NCI-H1048 (cell line): ENCODE data around the gene PDIA5.

Experiments
- DNase-seq: peaks from one replicate; lab custom pipeline; 2025; lab: John Stamatoyannopoulos, UW

PDIA5 gene

DNA sequence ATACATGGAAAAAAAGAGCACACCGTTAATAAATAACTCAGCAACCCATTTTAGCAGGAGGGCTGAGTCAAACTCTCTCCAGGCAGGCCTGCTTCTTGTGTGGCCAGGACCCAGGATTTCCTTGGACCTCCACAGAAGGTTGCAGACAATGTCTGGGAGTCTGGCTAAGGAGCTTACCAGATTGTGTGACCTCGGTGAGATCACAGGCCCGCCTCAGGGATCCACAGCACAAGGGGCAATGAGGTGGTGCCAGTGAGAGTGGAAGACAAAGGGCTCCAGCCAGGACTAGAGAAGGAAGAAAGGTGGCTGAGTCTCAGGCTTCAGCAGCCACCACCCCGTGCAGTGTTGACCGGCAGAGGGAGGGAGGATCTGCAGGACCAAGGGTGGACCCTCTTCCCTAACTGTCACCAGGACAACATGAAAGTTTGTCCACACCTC, 102.7 kb downstream of the PDIA5 start:
- DNase-seq = no peak

DNA sequence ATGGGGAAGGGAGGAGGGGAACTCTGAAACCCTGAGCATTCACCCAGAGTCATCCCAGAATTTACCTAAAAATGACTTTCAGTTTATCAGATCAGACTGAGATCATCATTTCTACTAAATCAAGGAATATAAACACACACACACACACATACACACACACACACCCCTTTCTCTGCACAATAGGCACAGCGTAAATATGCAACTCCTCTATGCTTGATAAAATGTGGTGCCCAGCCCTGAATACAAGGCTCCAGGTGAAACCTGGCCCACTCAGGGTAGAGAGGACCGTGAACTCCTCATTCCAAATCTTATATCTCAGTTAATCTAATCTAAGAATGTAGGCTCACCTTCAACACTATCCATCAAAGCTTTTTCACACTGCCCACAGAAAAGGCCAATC, 103.1 kb downstream of the PDIA5 start:
- DNase-seq = no peak

DNA sequence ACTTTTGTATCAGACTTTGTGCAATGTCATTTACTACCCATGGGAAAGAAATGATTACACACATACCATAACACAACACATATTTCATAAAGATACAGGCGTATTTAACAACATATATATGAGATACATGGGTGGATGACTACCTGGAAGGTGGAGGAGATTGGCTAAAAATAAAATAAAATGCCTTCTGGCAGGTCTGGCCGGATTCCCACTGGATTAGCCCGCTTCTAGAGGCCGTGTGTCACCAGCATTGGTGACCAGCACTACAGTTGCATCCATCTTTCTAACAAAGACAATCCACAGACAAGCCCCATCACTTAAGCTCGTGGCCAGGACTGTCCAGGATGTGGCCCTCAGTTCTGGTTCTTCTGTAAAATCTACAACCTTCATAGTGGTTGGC, 114.0 kb downstream of the PDIA5 start:
- DNase-seq = no peak

DNA sequence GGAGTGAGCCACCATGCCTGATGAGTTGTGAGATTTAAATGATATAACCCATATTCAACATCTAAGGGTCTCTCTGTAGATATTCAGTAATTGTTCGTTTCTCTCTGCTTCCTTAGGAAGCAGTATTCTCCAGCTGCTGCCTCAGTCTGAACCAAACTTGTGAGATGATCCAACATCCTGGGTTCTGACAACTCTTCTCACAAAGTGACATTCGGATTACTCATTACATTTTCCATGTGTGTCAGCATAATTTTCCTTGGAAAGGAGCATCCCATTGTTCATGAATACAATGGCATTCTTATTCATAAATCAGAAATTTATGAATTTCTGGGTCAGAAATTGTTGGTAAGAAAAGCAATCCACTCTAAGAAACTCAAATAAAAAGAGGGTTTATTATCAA, 119.9 kb downstream of the PDIA5 start:
- DNase-seq = no peak

DNA sequence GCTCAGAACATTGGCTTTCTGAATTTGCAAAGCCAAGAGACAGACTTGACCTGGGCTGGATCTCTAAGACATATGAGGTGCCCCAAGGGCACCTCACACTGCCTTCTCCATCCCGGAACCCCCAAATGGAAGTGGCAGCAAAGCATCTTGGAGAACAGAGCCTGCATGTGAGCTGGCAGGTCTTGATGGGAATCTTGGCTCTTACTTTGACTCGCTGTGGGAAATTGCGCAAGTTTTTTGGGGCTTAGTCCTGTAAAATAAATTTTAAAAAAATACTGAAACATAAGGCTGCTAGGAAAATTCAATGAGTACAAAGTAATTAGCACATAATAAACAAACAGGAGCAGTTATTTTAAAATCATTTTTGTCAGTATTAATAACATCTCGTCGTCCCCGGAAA, 121.2 kb downstream of the PDIA5 start:
- no peak for DNase-seq

DNA sequence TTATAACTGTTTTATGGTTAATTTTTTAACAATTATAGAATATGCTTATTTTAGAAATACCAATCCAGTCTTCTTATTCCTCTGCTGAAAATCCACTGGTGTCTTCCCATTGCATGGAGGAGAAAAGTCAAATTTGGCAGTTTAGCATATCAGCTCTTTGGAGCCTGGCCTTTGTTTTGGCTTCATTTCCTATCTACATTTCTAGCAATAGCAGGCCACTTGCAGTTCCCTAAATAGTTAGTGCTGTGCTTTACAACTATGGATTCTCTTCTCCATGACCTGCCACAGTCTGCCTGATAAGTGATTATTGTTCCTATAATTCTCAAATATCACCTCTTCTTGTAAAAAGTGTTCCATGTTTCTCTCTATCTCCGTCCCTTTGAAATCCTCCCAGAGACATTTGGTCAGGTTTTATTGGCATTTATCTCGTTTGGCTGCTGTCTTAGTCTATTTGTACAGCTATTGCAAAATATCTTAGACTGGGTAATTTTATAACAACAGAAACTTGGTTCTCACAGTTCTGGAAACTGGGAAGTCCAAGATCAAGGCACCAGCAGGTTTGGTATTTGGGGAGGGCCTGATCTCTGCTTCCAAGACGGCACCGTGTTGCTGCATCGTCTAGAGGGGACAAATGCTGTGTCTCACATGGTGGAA, 126.8 kb downstream of the PDIA5 start:
- DNase-seq = no peak

DNA sequence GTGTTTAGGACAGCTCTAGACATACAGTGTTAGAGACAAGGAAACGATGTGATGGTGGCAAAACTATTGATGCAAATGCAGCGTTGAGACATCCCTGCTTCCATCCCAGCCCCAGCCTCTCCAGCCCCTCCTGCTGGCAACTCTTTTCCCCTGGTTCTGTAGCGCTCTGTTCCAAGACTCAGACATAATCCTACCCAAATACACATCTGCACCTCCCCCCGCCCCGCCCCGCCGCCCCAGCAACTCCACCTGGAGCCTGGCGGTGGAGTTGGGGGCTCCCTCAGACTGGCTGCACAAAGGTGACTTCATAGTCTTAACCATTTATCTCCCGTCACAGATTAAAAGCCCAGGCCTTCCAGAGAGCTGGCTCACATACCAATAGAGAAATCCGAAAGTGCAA, 127.7 kb downstream of the PDIA5 start:
- DNase-seq = no peak

DNA sequence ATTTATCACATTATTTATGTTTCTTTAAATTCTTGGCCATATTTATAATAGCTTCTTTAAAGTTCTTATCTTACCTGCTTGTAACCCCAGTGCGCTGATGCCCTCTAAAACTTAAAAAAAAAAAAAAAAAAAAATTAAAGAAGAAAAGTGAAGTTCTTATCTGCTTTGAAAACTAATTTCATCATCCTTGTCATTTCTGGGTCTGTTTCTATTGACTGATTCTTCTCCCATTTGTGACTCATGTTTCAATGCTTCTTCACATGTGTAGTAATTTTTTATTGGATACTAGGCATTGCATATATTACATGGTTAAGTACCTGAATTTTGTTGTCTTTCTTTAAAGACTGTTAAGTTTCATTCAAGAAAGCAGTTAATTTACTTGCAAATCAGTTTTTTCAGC, 131.5 kb downstream of the PDIA5 start:
- no peak for DNase-seq

DNA sequence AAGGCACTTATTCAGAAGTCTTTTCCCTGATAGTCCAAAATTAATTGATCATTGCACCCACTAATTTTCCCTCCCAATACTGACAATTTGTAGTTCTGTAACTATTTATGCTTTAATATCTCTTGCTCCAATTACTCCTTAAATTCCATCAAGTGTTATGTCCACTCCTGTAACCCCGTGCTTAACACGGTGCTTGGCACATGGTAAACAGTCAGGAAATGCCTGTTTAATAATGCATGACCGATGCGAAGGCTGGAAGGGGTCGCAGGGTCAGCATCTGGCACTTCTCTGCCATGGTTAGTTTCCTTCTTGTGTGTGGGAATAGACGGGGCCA, 134.4 kb downstream of the PDIA5 start:
- DNase-seq = no peak

DNA sequence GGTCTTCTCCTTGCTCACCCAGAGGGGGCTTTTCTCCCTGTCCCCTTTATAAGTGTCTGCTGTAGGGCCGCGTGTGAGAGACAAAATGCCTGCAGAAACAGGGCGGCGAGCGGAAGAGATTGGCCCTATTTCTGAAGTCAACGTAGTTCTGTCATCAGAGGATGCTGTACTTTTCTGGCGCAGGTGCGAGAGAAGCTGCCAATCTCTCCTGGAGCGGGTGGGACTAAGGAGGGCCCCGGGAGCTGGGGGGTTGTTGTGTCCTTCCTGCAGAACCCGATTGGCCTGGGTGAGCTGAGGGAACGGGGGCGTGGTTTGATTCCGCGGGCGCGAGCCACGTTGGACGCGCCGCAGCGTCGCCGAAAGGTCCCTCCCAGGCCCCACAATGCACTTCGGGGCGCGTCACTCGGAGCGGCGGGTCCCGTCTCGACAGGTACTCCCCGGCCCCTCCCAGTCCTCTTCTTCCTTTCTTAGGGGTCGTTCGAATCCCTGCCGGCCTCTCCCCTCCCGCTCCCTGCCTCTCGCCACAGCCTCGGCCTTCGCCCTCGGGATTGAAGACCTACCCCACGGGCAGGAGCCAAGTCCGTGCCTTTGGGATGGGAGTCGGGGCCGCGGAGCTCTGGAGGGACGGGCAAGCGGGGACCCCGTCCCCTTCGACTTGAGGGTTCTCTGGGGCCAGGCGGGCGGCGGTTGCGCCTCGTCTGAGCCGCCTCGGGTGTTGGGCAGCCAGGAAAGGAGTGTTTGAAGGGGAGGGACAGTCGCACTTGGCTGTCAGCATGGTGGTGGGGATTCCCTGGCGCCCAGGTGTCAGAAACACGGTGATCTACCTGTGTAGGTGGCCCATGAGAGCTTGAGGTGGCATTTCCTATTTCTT, 135.0 kb downstream of the PDIA5 start, which contains the start of gene SEC22A:
SEC22A (plus strand) TSS at position 387 of the 871 bp plus-strand sequence. CDS start 7,275 bp downstream, outside the sequence.
- peak; percentile 95 for DNase-seq

DNA sequence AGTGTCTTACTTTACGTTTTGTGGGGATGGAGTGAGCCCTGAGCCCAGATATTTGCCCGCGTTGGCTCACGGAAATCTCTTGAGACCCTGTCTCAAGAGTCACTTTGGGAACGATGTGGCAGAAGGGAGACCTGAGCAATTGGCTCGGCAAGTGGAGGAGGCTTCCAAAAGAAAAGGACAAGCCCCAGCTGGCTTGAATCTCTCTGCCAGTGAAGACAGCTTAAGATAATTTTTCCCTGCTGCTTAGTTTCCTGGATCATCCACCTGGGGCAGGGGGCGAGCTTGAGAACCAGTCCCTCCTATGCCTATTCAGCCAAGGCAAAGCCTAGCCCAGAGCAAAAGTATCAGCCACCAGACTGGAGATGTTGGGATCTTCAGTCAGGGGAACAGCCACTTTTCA, 135.6 kb downstream of the PDIA5 start:
- DNase-seq = no peak
